Smooth muscle cell of bladder (primary cell): ENCODE measurements around the gene CMTM7. TPM values are rescaled to one million over a fixed set of nuclear protein-coding genes. Genes with fewer than 3 reads are reported as not detected.

ENCODE experiments used
- total RNA-seq: library from RNA; depleted of rRNA; stranded (reverse); fragments of >200 nt; gene quantifications from 2 replicates; pipeline ENCODE4 v1.2.3, GENCODE V29; 2014

Gene CMTM7
- 2.6 and 3.4 TPM in 2 replicates for total RNA-seq

GRCh38 chr3:32391643-32392535 lies at the start of gene CMTM7:
Gene CMTM7, plus strand, starts transcription at chr3:32391853. Its CDS starts 54 bp downstream, at chr3:32391907.

GRCh38 chr3:32502118-32502945 lies 110.7 kb downstream of the CMTM7 start, which contains the start of gene CMTM6:
Gene CMTM6, minus strand, starts transcription at chr3:32502852. Its CDS starts 107 bp downstream, at chr3:32502745.

Other genes with a start within 250 kb of the CMTM7 start
- not detected in 2 replicates for gene CMTM8, start 153.2 kb upstream of the CMTM7 start, total RNA-seq
- gene CMTM6, start 111.0 kb downstream of the CMTM7 start, total RNA-seq, result 98.5 and 104 TPM in 2 replicates
- gene DYNC1LI1, start 179.0 kb downstream of the CMTM7 start, total RNA-seq, result 28.7 and 28.9 TPM in 2 replicates